SU-DHL-6 (cell line): ENCODE data around the gene HCN3.
"Not testable (repeated sequence)": the region's sequence is repeated elsewhere in the genome, so short reads cannot be mapped to it uniquely, and the experiment has no call there.

Source experiments
- H2AFZ ChIP-seq: fragments of 200-600 bp; sonication (generic); 2 replicates; pipeline ENCODE4 v1.6.1; 2014; ENCODE audit warnings: low read depth, mild to moderate bottlenecking, moderate library complexity, mixed read lengths, antibody characterized with exemption, low read length; ENCODE audit not compliant: severe bottlenecking
- H3F3A ChIP-seq: fragments of 200-600 bp; shearing (Covaris generic); 2 replicates; pipeline ENCODE4 v1.6.0; 2016; ENCODE audit warnings: antibody characterized with exemption, mild to moderate bottlenecking; ENCODE audit not compliant: insufficient read depth
- H3K27ac ChIP-seq: fragments of 200-600 bp; sonication (generic); 2 replicates; pipeline ENCODE4 v1.5.1; 2016; ENCODE audit warnings: low read depth, mild to moderate bottlenecking, low read length, moderate library complexity, mixed read lengths
- H3K27me3 ChIP-seq: fragments of 200-600 bp; sonication (generic), shearing (Covaris generic); 2 replicates; pipeline ENCODE4 v1.6.0; 2014; ENCODE audit warnings: mild to moderate bottlenecking, low read length
- H3K36me3 ChIP-seq: fragments of 200-600 bp; sonication (generic); 2 replicates; pipeline ENCODE4 v1.6.1; 2014; ENCODE audit warnings: mild to moderate bottlenecking, low read length, mixed read lengths
- H3K4me2 ChIP-seq: fragments of 300-600, 200-600 bp; shearing (Covaris generic), sonication (generic); 2 replicates; pipeline ENCODE4 v1.6.0; 2014; ENCODE audit warnings: low read length, low read depth, mild to moderate bottlenecking; ENCODE audit not compliant: poor library complexity, severe bottlenecking
- H3K4me3 ChIP-seq: fragments of 200-600 bp; sonication (generic); 2 replicates; pipeline ENCODE4 v1.5.1; 2014; ENCODE audit warnings: antibody characterized with exemption, low read length, mild to moderate bottlenecking, mixed read lengths; ENCODE audit not compliant: insufficient read depth, poor library complexity, severe bottlenecking
- H3K79me2 ChIP-seq: fragments of 200-600 bp; sonication (generic); 2 replicates; pipeline ENCODE4 v1.6.1; 2014; ENCODE audit warnings: mild to moderate bottlenecking, low read length, moderate library complexity; ENCODE audit not compliant: insufficient read depth
- H3K9ac ChIP-seq: fragments of 200-600 bp; sonication (generic); 2 replicates; pipeline ENCODE4 v1.7.0; 2014; ENCODE audit warnings: mild to moderate bottlenecking, low read length
- H3K9me2 ChIP-seq: fragments of 200-600 bp; sonication (generic); replicated peaks from 2 replicates; pipeline ENCODE4 v1.6.1; 2014; ENCODE audit warnings: low read length; ENCODE audit not compliant: insufficient read depth
- H3K9me3 ChIP-seq: fragments of 200-600 bp; sonication (generic); 2 replicates; pipeline ENCODE4 v1.6.1; 2014; ENCODE audit warnings: low read length, mixed read lengths; ENCODE audit not compliant: insufficient read depth
- H4K20me1 ChIP-seq: fragments of 200-600 bp; sonication (generic); 2 replicates; pipeline ENCODE4 v1.6.1; 2014; ENCODE audit warnings: low read depth, mild to moderate bottlenecking, antibody characterized with exemption, low read length, moderate library complexity, mixed read lengths
- CTCF ChIP-seq: fragments of 200-600 bp; sonication (generic); IDR thresholded peaks from one replicate; pipeline ENCODE4 v1.5.1; 2017; ENCODE audit warnings: antibody characterized with exemption, mild to moderate bottlenecking, low read length, moderate library complexity; ENCODE audit not compliant: insufficient read depth, poor library complexity, severe bottlenecking
- EZH2phosphoT487 ChIP-seq: fragments of 200-600 bp; sonication (generic), shearing (Covaris generic); conservative IDR thresholded peaks from 2 replicates; pipeline ENCODE4 v1.6.1; 2018; ENCODE audit warnings: mild to moderate bottlenecking, antibody characterized with exemption, low read length, moderate library complexity, mixed read lengths

The HCN3 gene

GRCh38 chr1:155326631-155327037 lies 49.4 kb downstream of the HCN3 start:
- H3K27ac ChIP-seq = no peak overlapping the region
- no peaks in the 10 kb centered on the region for H3K27me3 ChIP-seq
- H4K20me1 ChIP-seq = no peaks in the 10 kb centered on the region
- H3F3A ChIP-seq = peaks cover 18% of the 10 kb centered on the region
- H3K9me2 ChIP-seq = no peaks in the 10 kb centered on the region
- H3K79me2 ChIP-seq = no peaks in the 10 kb centered on the region
- H2AFZ ChIP-seq = no peak overlapping the region
- no peak overlapping the region for H3K9ac ChIP-seq
- H3K36me3 ChIP-seq = no peaks in the 10 kb centered on the region
- TF ChIP-seq EZH2phosphoT487 = no peak
- H3K4me2 ChIP-seq = no peak overlapping the region
- no peak overlapping the region for H3K4me3 ChIP-seq
- no peaks in the 10 kb centered on the region for H3K9me3 ChIP-seq

- Histone ChIP-seq H2AFZ (no peak overlapping the region), H3K4me2 (no peak overlapping the region), H3K27ac (no peak overlapping the region), H3K36me3 (no peaks in the 10 kb centered on the region), H3K79me2 (no peaks in the 10 kb centered on the region), H3K9ac (no peak overlapping the region), H3K27me3 (no peaks in the 10 kb centered on the region), H3K4me3 (no peak overlapping the region), H3K9me3 (no peaks in the 10 kb centered on the region), H3K9me2 (no peaks in the 10 kb centered on the region), H3F3A (peaks cover 18% of the 10 kb centered on the region), H4K20me1 (no peaks in the 10 kb centered on the region)
- TF ChIP-seq EZH2phosphoT487 (no peak), CTCF (no peak)
Measured at GRCh38 chr1:155327981-155328380, 50.7 kb downstream of the HCN3 start.

- not testable (repeated sequence) for H3K4me3 ChIP-seq, H3K9ac ChIP-seq, H3K27me3 ChIP-seq, H3K4me2 ChIP-seq, H2AFZ ChIP-seq, H3K36me3 ChIP-seq, H3K9me3 ChIP-seq, H3K9me2 ChIP-seq, H4K20me1 ChIP-seq, H3K27ac ChIP-seq, H3K79me2 ChIP-seq
- H3F3A ChIP-seq = peaks cover 18% of the 10 kb centered on the region
Measured at GRCh38 chr1:155328856-155329255, 51.6 kb downstream of the HCN3 start.

GRCh38 chr1:155329980-155330598 lies 52.8 kb downstream of the HCN3 start:
- H3K9ac ChIP-seq = no peak overlapping the region
- H3K27ac ChIP-seq = no peak overlapping the region
- H3K9me2 ChIP-seq = no peaks in the 10 kb centered on the region
- no peaks in the 10 kb centered on the region for H3K27me3 ChIP-seq
- TF ChIP-seq CTCF (no peak), EZH2phosphoT487 (no peak)
- no peak overlapping the region for H2AFZ ChIP-seq
- H3K4me3 ChIP-seq = no peak overlapping the region
- no peaks in the 10 kb centered on the region for H3K9me3 ChIP-seq
- H4K20me1 ChIP-seq = no peaks in the 10 kb centered on the region
- no peak overlapping the region for H3K4me2 ChIP-seq
- H3K79me2 ChIP-seq = no peaks in the 10 kb centered on the region
- H3F3A ChIP-seq = peaks cover 18% of the 10 kb centered on the region
- peaks cover 4% of the 10 kb centered on the region; the same call in 1 of the 2 replicates for H3K36me3 ChIP-seq
